Vagina (tissue), 2 donors: ENCODE data around the gene PRSS58.

Experiments
- CTCF ChIP-seq, 3 experiments: fragments of 450-650 bp in 2 of 3; fragments of 200-600 bp in 1 of 3; sonication (generic) in 1 of 3; IDR thresholded peaks; one replicate each; pipeline ENCODE4 v1.5.1; 2017 to 2019; ENCODE audit warnings: antibody characterized with exemption in 3 of 3, mild to moderate bottlenecking in 2 of 3, moderate library complexity in 2 of 3
- POLR2A ChIP-seq, 2 donors: fragments of 450-650 bp; IDR thresholded peaks; one replicate each; pipeline ENCODE4 v1.6.1; 2017; ENCODE audit warnings: antibody characterized with exemption in 2 of 2, mild to moderate bottlenecking in 2 of 2, moderate library complexity in 2 of 2

- TF ChIP-seq CTCF (IDR thresholded peaks at IDR 0.05): no peak
- TF ChIP-seq POLR2A (IDR thresholded peaks at IDR 0.05): no peak
These were observed 26.1 kb downstream of the PRSS58 start for GRCh38 chr7:142231716-142232115.
